Stimulated activated CD8-positive, alpha-beta memory T cell treated with anti-CD3 and anti-CD28 coated beads, Interleukin-7, amount 100 ng/mL, for 4 hours (primary cell): ENCODE measurements around the gene CTDNEP1.

ENCODE experiments used
- DNase-seq, 2 donors: peaks; one replicate each; pipeline ENCODE4 v3.0.0-alpha.2; 2020; ENCODE audit warnings: low read depth in 2 of 2

The CTDNEP1 gene

DNA sequence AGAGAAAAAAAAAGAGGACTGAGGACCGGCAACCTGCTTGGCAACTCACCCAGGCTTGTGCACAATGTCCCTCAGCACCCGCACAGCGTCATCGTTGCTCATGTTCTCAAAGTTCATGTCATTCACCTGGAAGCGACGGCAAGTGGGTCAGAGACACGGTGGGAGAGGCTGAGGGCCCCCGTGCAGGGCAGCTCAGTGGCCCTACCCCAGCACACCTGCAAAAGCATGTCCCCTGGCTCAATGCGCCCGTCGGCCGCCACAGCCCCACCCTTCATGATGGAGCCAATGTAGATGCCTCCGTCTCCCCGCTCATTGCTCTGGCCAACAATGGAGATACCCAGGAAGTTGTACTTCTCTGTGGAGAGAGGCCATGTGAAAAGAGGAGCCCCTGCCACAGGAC, 22.6 kb downstream of the CTDNEP1 start:
- no peak for DNase-seq

DNA sequence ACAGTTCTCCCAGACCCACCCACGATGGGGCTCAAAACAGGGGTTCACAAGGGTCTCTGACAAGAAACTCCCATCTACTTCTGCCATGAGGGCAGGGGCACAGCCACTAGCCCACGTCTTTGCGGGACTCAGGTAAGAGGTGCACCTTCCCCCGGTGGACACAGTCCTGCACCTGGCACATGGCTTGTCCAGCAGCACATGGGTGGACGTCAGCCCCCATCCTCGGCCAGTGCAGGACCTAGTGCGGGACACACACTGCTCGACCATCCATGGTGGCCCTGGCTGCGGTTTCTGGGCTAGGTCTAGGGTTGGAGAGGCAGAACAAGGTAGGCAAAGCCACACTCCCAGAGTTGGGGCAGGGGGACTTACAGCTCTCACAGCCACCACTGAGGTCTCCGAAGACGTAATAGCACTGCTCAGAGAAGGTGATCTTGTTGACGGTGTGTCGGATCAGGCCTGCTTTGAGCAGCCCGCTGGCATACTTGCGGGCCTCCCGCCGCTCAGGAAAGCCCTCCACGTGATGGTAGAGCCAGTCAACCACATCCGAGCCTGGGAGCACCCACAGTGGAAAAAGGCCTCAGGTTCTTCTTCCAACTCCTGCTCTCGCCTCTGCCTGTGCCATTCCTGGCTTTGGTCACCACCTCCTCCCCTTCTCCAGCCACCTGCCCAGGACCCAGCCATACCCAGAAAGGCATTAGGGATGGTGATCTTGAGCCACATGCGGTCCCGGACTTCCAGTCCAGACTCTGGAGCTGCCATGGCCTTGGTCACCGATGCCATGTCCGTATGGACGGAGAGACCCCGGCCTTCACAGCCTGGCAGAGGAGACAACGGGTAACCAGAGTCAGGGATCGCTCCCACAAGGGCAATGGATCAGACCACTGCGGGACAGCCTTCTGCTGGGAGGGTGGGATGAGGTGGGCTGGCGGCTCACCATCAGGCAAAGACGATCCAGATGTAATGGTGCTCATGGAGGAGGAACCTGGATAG, 24.5 kb downstream of the CTDNEP1 start:
- DNase-seq, result no peak

DNA sequence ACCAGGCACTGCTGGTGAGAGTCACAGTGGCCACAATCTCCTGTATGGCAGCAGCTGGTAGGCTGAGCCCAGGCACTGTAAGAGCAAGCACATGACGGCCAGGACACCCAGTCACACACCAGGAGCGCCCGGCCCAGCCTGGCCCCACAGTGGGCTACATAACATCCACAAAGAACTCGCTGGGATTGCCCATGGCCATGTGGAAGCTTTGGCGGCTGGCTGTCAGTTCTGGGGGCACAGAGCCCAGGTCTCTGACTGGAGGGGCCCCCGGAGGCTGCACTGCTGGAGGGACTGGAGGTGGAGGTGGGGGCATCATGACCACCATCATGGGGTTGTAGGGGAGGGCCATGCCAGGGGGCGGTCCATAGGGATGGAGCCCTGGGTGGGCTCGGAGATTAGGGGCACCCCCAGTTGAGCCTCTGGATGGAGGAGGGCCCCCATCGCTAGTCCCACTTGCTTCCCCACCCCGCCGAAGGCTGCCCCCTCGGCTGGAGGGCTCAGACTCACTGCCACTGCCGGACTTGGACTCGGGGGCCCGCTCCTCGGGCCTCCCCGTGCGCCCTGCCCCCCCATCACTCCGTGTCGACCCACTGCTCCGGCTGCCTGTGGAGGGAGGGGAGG, 25.7 kb downstream of the CTDNEP1 start:
- no peak for DNase-seq

DNA sequence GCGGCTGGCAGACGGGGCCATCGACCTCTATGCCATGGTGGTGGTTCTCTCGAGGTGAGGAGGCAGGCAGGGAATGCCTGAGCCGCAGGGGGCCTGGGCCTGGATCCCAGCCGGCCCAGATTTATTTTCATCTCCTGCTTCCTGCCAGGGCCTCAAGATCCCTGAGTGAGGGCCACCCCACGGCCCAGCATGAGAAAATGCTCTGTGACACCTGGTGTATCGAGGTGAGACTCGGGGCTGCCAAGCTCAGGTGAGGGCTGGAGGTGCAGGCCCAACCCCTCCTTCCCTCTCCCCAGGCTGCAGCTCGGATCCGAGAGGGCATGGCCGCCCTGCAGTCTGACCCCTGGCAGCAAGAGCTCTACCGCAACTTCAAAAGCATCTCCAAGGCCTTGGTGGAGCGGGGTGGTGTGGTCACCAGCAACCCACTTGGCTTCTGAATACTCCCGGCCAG, 26.8 kb downstream of the CTDNEP1 start:
- no peak for DNase-seq

DNA sequence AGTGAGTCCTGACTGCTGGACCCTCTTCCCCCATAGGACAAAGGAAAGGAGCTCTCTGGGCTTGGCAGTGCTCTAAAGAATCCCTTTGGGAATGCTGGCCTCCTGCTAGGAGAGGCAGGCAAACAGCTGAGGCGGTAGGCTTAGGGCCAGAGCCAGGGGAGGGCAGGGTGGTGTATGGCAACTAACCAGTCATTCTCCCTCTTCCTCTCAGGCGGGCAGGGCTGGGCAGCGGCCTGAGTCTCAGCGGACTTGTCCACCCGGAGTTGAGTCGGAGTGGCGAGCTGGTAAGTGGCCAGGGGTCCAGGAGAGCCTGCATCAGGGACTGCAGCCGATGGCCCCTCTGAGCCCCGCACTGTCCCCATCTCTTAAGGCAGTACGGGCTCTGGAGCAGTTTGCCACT, 27.4 kb downstream of the CTDNEP1 start:
- DNase-seq, result no peak

DNA sequence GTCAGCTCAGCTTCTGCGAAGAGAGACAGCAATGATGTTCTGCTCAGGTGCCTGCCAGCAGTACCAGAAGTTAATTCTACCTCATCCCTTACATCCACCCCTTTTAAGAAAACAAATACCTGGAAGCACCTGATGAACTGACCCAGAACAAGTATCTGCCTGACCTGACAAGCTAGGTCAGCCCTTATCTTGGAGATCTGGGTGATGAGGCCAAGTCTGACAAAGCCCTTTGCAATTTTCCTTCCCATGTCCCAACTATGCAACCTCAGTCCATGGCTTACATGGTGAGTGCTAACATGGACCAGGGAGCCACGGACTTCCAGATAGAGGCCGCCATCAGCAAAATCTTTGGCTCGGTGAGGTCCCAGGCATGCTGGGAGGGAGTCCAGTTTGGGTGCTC, 28.2 kb downstream of the CTDNEP1 start:
- no peak for DNase-seq

DNA sequence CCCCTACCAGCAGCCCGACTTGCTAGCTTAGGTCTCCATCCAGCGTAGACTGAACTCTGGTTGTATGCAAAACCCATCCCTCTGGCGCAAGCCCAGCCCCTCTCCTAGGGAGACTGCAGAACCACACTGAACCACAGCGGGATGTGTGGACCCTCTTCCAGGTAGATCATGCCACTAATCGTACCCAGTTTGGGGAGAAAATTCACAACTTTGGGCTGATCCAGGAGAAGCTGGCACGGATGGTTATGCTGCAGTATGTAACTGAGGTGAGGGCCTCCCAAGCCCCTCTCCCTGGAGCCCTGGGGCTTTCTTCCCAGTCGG, 28.6 kb downstream of the CTDNEP1 start:
- no peak for DNase-seq

DNA sequence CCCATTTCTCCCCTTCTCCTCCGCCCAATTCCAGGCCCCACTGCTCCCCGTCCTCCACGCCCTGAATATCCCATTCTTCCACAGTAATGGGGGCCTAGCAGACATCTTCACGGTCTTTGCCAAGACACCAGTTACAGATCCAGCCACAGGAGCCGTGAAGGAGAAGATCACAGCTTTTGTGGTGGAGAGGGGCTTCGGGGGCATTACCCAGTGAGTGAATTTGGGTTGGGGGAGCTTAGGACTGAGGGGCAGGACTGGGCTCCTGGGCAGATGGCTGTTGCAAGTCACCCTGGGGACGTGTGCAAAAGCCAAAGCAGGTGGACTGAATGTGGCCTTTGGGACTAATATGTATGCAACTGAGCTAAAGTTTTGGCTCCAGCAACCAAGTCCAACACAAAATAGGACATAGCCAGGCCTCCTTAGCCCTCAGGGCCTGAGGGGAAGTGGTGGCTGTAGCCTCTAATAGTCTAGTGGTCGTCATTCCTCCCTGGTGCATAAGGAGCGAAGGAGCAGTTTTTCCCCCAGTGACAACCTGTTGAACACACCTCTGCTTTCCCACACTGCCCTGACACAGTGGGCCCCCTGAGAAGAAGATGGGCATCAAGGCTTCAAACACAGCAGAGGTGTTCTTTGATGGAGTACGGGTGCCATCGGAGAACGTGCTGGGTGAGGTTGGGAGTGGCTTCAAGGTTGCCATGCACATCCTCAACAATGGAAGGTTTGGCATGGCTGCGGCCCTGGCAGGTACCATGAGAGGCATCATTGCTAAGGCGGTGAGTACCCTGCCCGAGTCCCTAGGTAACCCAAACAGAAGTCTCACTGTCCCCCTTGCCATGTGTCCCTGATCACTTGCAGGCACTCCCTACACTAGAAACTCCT, 29.2 kb downstream of the CTDNEP1 start:
- no peak for DNase-seq

DNA sequence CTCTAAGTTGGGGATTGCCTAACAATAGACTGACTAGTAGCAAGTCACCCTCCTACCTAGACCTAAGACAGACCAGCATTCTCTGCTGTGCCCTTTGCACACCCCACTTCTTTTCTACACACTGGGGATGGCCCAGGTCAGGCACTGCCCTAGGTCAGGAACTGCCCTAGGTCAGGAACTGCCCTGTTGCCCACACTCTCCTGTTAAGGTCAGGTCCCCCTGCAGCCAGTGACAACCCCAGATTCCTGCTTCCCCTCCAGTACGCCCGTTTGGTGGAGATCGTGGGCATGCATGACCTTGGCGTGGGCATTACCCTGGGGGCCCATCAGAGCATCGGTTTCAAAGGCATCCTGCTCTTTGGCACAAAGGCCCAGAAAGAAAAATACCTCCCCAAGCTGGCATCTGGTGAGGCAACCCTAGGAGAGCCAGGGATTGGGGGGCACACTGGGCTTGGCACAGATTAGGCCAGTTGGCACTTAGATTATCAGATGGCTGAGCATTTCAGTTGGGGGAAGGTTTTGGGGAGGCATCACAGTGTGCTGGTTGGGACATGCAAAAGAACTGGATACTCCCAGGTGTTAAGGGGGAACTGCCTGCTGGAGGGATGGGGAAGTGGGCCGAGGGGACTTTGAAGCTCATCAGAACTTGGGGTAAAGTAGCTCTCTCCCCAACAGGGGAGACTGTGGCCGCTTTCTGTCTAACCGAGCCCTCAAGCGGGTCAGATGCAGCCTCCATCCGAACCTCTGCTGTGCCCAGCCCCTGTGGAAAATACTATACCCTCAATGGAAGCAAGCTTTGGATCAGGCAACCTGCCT, 30.0 kb downstream of the CTDNEP1 start:
- no peak for DNase-seq

DNA sequence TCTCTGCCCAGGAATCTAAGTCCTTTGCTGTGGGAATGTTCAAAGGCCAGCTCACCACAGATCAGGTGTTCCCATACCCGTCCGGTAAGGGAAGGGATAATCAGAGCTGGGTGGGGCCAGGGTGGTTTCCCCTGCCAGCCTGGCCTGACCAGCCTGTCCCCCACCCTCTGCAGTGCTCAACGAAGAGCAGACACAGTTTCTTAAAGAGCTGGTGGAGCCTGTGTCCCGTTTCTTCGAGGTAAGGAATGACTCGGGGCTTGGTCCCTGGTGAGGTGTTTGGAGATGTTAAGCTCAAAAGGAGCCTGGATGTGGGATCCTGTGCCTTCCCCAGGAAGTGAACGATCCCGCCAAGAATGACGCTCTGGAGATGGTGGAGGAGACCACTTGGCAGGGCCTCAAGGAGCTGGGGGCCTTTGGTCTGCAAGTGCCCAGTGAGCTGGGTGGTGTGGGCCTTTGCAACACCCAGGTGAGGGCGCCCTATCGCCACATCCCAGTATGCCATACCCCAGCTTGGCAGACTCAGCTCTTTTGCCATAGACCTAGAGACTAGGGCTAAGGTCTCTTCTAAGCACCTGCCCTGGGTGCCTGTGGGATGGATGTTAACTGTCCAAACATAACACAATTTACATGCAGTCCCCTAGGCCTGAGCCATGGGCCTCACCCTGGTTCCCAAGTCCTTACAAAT, 30.8 kb downstream of the CTDNEP1 start:
- peak in 1 of 2 donors; percentile 45 for DNase-seq

DNA sequence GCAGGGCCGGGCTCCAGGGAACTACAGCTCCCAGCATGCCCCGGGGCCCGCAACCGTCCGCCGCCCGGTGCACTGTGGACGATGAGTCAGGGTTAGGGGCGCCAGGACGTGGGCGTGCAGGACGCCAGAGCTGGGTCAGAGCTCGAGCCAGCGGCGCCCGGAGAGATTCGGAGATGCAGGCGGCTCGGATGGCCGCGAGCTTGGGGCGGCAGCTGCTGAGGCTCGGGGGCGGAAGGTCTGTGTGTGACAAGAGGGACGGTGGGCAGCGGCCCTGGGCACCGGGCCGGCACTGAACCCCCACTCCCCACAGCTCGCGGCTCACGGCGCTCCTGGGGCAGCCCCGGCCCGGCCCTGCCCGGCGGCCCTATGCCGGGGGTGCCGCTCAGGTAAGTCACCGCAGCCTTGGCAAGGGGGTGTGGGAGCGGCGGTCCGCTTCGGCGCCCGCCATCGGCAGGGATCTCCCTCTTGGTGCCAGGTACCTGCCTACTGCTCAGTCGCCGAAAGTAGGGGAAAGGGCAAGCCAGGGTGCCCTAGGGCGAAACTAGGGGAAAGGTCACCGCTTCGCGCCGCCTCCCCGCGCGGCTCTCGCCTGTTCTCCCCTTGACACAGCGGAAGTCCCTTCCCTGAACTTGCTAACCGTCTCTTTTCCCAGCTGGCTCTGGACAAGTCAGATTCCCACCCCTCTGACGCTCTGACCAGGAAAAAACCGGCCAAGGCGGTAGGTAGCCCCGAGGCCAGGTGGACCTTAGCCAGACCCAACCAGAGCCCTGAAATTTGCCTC, 31.5 kb downstream of the CTDNEP1 start, which contains the start of the genes ACADVL and DLG4:
ACADVL (plus strand) TSS at position 127 of the 781 bp plus-strand sequence; CDS start at position 174, 47 bp downstream.
DLG4 (minus strand) TSS at position 25 of the 781 bp plus-strand sequence.
- peak; percentile 49 to 78 for DNase-seq

DNA sequence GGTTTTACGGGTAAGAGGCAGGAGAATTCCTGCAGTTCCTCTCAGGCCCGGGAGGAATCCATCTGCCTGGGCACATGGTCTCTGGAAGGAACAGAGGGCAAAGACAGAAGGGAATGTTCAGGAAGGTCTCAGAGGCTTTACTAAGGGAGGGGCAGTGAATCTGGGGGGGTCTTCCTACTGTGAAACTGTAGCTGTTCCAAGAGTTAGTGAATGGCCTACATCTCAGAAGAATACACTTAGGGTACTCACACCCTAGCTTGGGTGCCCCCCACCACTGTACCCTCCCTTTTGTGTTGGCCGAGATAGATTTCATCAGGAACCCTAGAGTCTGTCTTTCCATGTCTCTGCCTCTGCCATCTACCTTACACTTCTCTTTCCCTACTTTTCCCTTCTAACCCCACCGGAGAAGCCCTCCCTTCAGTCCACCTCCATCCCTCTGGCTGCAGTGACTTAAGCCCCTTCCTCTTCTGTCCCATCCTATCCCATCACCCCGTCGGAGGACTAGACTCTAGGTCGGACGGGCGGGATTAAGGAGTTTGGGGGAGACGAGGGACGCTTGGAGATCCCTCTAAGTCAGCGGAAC, 32.2 kb downstream of the CTDNEP1 start:
- DNase-seq, result no peak

DNA sequence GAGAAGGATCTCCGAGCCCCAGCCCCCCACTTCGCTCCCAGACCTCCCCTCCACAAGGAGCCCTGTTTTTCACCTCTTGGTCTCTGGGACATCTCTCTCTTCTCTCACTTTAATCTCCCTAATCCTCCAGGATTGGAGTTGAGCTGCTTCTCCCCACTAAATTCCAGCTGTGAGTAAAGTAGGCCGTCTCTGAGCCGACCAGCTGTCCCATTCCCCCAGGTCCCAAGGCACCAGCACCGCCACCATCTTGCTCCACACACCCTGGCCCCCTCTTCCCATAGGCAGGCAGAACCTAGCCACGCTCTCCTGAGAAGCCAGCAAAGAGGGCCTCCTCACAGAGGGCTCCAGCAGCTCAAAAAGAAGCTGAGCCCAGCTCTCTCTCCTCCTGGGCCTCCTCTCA, 32.8 kb downstream of the CTDNEP1 start:
- no peak for DNase-seq

DNA sequence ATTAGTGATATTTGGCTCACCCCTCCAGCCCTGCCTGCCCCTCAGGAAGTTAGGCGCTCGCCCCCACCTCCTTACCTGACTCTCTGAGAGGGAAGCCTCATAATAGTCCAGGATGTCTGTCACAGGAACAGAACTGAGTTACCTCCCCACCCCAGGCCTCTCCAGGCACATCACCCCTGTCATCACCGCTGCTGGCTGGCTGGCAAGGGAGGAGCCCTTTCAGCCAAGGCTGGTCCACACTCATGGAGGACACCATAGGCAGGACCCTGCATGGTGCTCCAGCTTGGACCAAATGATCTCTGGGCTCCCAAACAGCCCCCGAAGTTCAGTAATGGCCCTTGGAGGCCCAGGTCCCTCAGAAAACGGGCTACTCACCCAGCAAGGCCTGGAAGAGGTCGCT, 33.4 kb downstream of the CTDNEP1 start:
- no peak for DNase-seq

DNA sequence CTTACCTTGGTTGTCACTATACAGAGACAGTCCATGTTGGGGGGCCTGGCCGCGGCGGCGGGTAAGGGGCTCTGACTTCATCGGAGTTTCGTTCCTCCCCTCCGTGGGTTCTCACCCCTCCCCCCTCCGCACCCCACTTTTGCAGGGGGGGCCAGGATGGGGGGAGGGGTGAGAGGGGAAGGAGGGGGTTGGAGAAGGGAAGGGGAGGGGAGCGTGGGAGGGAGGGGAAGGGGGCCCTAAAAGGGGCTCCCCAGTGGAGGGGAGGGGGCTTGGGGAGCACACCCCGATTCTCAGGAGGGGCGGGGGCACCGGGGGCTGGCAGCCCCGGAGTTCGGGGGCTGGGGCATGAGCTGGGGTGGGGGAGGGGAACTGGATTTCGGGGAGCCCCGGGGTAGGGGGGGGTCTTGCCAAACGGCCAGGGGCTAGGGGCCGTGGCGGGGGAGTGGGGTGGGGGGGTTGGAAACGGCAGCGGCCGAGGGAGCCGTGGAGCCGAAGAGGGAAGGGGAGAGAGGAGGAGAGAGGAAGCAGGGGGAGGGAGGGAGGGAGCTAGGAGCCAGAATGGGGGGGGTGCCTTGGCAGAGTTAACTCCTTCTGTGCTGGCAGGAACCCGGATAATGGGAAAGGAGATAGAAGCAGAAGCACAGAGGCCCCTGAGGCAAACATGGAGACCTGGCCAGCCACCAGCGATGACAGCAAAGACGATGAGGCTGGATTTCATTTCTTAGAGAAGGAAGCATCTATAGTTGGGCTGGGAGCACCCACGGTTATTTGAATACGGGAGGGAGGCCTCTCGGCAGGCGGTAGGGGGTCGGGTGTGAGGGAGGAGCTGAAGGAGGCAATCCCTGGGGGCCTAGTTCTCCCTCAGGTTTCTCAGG, 34.2 kb downstream of the CTDNEP1 start:
- DNase-seq, result no peak

DNA sequence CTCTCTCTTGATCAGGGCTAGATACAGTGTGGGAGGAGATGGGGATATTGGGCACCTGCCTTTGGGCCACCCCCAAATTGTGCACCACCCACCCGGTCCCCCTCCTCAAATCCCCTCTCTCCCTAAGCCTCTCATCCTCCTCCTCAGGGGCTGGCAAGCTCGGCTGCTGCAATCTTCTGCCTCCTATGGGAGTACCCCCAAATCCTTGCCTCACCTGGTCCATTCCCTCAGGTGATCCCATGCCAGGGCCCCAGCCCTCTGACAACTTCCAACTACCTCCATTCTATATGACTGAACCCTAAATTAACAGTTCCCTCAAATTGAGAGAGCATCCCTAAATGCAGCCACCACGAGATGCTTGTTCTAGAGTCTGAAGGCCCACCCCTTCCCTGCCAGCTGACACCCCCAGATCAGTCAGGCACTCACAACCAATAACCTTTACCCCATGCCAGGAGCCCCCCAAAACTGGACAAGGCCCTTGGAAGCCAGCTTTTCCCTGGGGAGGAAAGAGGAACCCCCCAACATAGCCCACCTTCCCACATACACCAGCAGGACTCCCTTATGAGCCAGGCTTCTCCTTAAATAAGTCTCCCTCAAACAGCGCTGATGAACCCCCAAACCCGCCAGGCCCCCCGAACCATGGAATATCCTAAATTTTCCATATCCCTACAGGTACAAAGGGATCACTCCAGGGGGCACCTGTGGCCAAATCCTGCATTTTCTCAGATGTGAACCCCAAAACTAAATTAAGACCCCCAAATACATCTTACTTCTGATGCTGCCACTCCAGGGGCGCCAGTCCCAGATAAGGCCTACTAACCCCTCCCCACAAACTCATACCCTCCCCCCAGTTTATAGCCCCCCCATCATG, 35.1 kb downstream of the CTDNEP1 start:
- no peak for DNase-seq

DNA sequence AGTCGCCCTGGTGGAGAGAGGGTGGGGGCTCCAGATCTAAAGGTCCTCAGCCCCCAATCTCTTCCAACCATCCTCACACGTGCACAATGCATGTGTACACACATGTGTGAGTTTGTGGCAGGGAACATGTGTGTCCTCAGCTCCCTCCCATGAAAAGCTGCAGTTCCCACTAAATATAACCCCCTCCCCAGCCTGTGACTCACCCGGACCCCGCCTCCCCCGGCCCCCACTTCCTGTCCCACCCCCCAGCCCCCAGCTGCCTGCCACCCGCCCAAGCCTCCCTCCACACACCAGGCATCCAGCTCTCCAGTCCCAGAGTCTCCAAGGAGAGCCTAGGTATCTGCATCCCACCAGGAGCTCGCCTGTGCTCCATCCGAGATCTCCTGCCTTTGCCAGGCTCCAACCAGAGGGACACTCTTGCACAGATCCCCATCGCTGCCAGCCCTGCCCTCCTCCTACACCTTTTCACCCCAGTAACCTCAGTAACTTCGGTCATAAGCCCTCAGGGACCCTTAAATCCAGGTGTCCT, 35.8 kb downstream of the CTDNEP1 start:
- no peak for DNase-seq
